GM12878 (cell line): ENCODE data around the gene NFYC. TPM values are rescaled to one million over a fixed set of nuclear protein-coding genes. Genes with fewer than 3 reads are reported as not detected.

Experiments used
- ATAC-seq: fragments of 200-7000 bp; cut with Tn5 transposase; 3 replicates; pipeline ENCODE4 v1.9.1; 2020; ENCODE audit warnings: mild to moderate bottlenecking, moderate library complexity
- BruUV-seq: library from RNA; stranded (reverse); fragments of 400-500 nt; replicated peaks from 2 replicates; lab custom pipeline; 2021; lab: Mats Ljungman, UMichigan
- CTCF ChIA-PET: fragments of 300-600 bp; sonication (Branson Sonifier 250); formaldehyde crosslinking; extraction: SDS; loops from one replicate; lab custom pipeline; 2021; ENCODE audit warnings: inconsistent platforms; lab: Yijun Ruan, JAX
- POLR2A ChIA-PET: fragments of 350-600 bp; formaldehyde crosslinking; extraction: SDS; loops from one replicate; lab custom pipeline; 2021; ENCODE audit warnings: inconsistent platforms; lab: Charles Lee
- RAD21 ChIA-PET: fragments of 300-600 bp; sonication (Branson Sonifier 250); formaldehyde crosslinking; loops from one replicate; lab custom pipeline; 2023; ENCODE audit warnings: antibody characterized with exemption; ENCODE audit not compliant: unreplicated experiment; lab: Charles Lee
- SMC1A ChIA-PET: fragments of 300-600 bp; sonication (Branson Sonifier 250); formaldehyde crosslinking; loops from one replicate; lab custom pipeline; 2023; ENCODE audit not compliant: unreplicated experiment, uncharacterized antibody; lab: Charles Lee
- DNase-seq: peaks from one replicate; pipeline ENCODE4 v3.0.0-alpha.2; 2011; ENCODE audit warnings: low read depth, low spot score
- FAIRE-seq: peaks from 3 replicates; lab custom pipeline; 2011; peaks lifted over from hg19 to GRCh38; lab: Jason Lieb, UNC
- H2AFZ ChIP-seq: 2 replicates; pipeline ENCODE4 v1.6.0; 2011; ENCODE audit warnings: low read depth, low read length, control low read depth; ENCODE audit not compliant: control insufficient read depth
- H3K27ac ChIP-seq: 2 replicates; pipeline ENCODE4 v1.5.1; 2011; ENCODE audit warnings: control low read depth; ENCODE audit not compliant: control insufficient read depth, insufficient read depth
- H3K27me3 ChIP-seq, 2 experiments: replicated peaks in 1 of 2; 2 replicates each; pipeline versions ENCODE4 v1.6.0 to v1.6.1; 2011; ENCODE audit warnings: low read length in 1 of 2; ENCODE audit not compliant: control insufficient read depth in 2 of 2, insufficient read depth in 2 of 2
- H3K36me3 ChIP-seq, 2 experiments: 2 replicates each; pipeline ENCODE4 v1.5.1; 2011; ENCODE audit warnings: low read length in 1 of 2; ENCODE audit not compliant: control insufficient read depth in 2 of 2, insufficient read depth in 2 of 2
- H3K4me1 ChIP-seq: 2 replicates; pipeline ENCODE4 v1.6.1; 2011; ENCODE audit warnings: mild to moderate bottlenecking, low read length, moderate library complexity, mixed read lengths; ENCODE audit not compliant: control insufficient read depth, insufficient read depth
- H3K4me2 ChIP-seq: 2 replicates; pipeline ENCODE4 v1.6.0; 2011; ENCODE audit warnings: control low read depth; ENCODE audit not compliant: control insufficient read depth, insufficient read depth
- H3K4me3 ChIP-seq: fragments of 200-600 bp; sonication (generic); 2 replicates; pipeline ENCODE4 v1.5.1; 2016
- H3K79me2 ChIP-seq: 2 replicates; pipeline ENCODE4 v1.6.0; 2011; ENCODE audit warnings: low read length; ENCODE audit not compliant: control insufficient read depth, insufficient read depth
- H3K9ac ChIP-seq: 2 replicates; pipeline ENCODE4 v1.8.0; 2011; ENCODE audit warnings: low read length, control low read depth, mixed read lengths; ENCODE audit not compliant: control insufficient read depth, insufficient read depth
- H3K9me3 ChIP-seq: replicated peaks from 3 replicates; pipeline ENCODE4 v1.5.1; 2011; ENCODE audit warnings: mild to moderate bottlenecking, low read length; ENCODE audit not compliant: control insufficient read depth, insufficient read depth
- H4K20me1 ChIP-seq: 2 replicates; pipeline ENCODE4 v1.6.0; 2011; ENCODE audit not compliant: control insufficient read depth, insufficient read depth
- GABPA ChIP-seq: IDR thresholded peaks from 2 replicates; pipeline ENCODE4 v1.6.1; 2014; ENCODE audit warnings: antibody characterized with exemption, low read depth, mild to moderate bottlenecking, inconsistent platforms
- IRF3 ChIP-seq: fragments of 450-650 bp; IDR thresholded peaks from 2 replicates; pipeline ENCODE4 v1.6.1; 2014; ENCODE audit warnings: mild to moderate bottlenecking
- MTA2 ChIP-seq: fragments of 450-650 bp; IDR thresholded peaks from 2 replicates; pipeline ENCODE4 v1.6.1; 2016; ENCODE audit warnings: low read depth, mild to moderate bottlenecking, moderate library complexity
- MTA3 ChIP-seq: IDR thresholded peaks from 2 replicates; pipeline ENCODE4 v1.6.1; 2012; ENCODE audit warnings: low read length, inconsistent platforms, borderline replicate concordance
- MYC ChIP-seq: IDR thresholded peaks from 2 replicates; pipeline ENCODE4 v1.6.1; 2011; ENCODE audit warnings: mild to moderate bottlenecking, low read length, moderate library complexity, inconsistent platforms; ENCODE audit not compliant: insufficient read depth, insufficient replicate concordance, insufficient read length, severe bottlenecking
- PAX5 ChIP-seq: IDR thresholded peaks from 2 replicates; pipeline ENCODE4 v1.6.1; 2011; ENCODE audit warnings: low read depth, low read length, borderline replicate concordance
- PML ChIP-seq: IDR thresholded peaks from 2 replicates; pipeline ENCODE4 v1.6.1; 2012; ENCODE audit warnings: low read length, inconsistent platforms
- RBBP5 ChIP-seq: fragments of 200-600 bp; sonication (generic); conservative IDR thresholded peaks from 2 replicates; pipeline ENCODE4 v1.6.1; 2016
- SREBF1 ChIP-seq: IDR thresholded peaks from 2 replicates; pipeline ENCODE4 v1.6.1; 2012; ENCODE audit warnings: mild to moderate bottlenecking, low read length
- TCF12 ChIP-seq: IDR thresholded peaks from 2 replicates; pipeline ENCODE4 v1.6.1; 2011; ENCODE audit warnings: low read depth, mild to moderate bottlenecking, low read length
- ZNF274 ChIP-seq: IDR thresholded peaks from one replicate; pipeline ENCODE4 v1.8.0; 2011; ENCODE audit not compliant: insufficient read length, insufficient read depth
- WGBS: methylation state at CpG from one replicate; pipeline ENCODE4 v1.1.6; 2016; ENCODE audit warnings: low lambda C conversion rate; ENCODE audit not compliant: insufficient replicate concordance, insufficient coverage; ENCODE audit errors: missing lambda C conversion rate; 5-methylcytosine and 5-hydroxymethylcytosine counted together
- in situ Hi-C: fragments of 300-500 bp; cut with MboI; formaldehyde crosslinking; loops from 9 replicates; pipeline ENCODE4 v1.14.3; 2018; ENCODE audit warnings: mixed read lengths
- intact Hi-C: fragments of 100-400 bp; cut with micrococcal nuclease; formaldehyde crosslinking; loops from one replicate; pipeline ENCODE4 v1.14.2; 2022; ENCODE audit not compliant: unreplicated experiment
- polyA plus RNA-seq, 11 experiments: library from polyadenylated mRNA; depleted of rRNA in 4 of 11; unstranded in 6 of 11; stranded (reverse) in 5 of 11; fragments of >200 nt; fragmentation: Nextera tagmentation in 4 of 11; fragmentation: Illumina TruSeq in 1 of 11; extraction: Ambion mirVana in 4 of 11; extraction: Trizol in 1 of 11; gene quantifications; 1 replicate in 1 of 11; 2 replicates in 10 of 11; pipeline versions ENCODE4 v1.2.1 to v1.2.3, GENCODE V29; 2011 to 2016; ENCODE audit warnings: inconsistent platforms in 2 of 11, missing spikeins in 2 of 11, low read depth in 1 of 11
- total RNA-seq, 4 experiments: library from RNA; depleted of rRNA in 3 of 4; stranded (reverse); fragments of >200 nt in 3 of 4; fragmentation: Illumina TruSeq in 1 of 4; extraction: Trizol in 1 of 4; gene quantifications; 2 replicates each; pipeline versions ENCODE4 v1.2.1 to v1.2.3, GENCODE V29; 2013 to 2021
- TF ChIP-seq, protein P1 (sequence below): IDR thresholded peaks from 2 replicates; pipeline ENCODE4 v1.6.1; 2011; ENCODE audit warnings: low read depth, mild to moderate bottlenecking, low read length, moderate library complexity, borderline replicate concordance; ENCODE audit errors: extremely low read depth
- TF ChIP-seq, protein P2 (sequence below): fragments of 450-650 bp; IDR thresholded peaks from 2 replicates; pipeline ENCODE4 v1.6.1; 2017; ENCODE audit warnings: mild to moderate bottlenecking, low read depth, inconsistent platforms; ENCODE audit not compliant: poor library complexity, severe bottlenecking
- TF ChIP-seq, protein P3 (sequence below): fragments of 450-650 bp; formaldehyde crosslinking; IDR thresholded peaks from 2 replicates; pipeline ENCODE4 v1.4.0; 2020; ENCODE audit warnings: mild to moderate bottlenecking, moderate library complexity

NFYC gene
- total and polyA plus RNA-seq, 10 of the 15 experiments (the other 5 are each of a cell fraction or from before 2014, with no cell fraction given): 4.3 to 84.2 (median 58.3) TPM

GRCh38 chr1:40709802-40710278 lies 18.3 kb downstream of the NFYC start:
- ChIA-PET POLR2A (interaction anchor here (0.7 to 12.7 kb wide), 6 partner anchors 9 to 55 kb away, joined by 3 to 244 read pairs (median 6); partner anchors contain the start of gene NFYC), RAD21 (interaction anchor here (0.8 to 6.1 kb wide), 5 partner anchors 8 to 88 kb away, joined by 3 to 89 read pairs (median 10); partner anchors contain the start of gene NFYC)
- TF ChIP-seq, protein P1, sequence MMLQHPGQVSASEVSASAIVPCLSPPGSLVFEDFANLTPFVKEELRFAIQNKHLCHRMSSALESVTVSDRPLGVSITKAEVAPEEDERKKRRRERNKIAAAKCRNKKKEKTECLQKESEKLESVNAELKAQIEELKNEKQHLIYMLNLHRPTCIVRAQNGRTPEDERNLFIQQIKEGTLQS: no peak
- TF ChIP-seq ZNF274: no peak
- TF ChIP-seq SREBF1: no peak
- TF ChIP-seq, protein P2, sequence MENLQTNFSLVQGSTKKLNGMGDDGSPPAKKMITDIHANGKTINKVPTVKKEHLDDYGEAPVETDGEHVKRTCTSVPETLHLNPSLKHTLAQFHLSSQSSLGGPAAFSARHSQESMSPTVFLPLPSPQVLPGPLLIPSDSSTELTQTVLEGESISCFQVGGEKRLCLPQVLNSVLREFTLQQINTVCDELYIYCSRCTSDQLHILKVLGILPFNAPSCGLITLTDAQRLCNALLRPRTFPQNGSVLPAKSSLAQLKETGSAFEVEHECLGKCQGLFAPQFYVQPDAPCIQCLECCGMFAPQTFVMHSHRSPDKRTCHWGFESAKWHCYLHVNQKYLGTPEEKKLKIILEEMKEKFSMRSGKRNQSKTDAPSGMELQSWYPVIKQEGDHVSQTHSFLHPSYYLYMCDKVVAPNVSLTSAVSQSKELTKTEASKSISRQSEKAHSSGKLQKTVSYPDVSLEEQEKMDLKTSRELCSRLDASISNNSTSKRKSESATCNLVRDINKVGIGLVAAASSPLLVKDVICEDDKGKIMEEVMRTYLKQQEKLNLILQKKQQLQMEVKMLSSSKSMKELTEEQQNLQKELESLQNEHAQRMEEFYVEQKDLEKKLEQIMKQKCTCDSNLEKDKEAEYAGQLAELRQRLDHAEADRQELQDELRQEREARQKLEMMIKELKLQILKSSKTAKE: no peak
- no peak for TF ChIP-seq MTA2
- TF ChIP-seq PAX5: no peak
- no peak for TF ChIP-seq MYC
- no peak for TF ChIP-seq PML
- TF ChIP-seq RBBP5: no peak
- TF ChIP-seq, protein P3, sequence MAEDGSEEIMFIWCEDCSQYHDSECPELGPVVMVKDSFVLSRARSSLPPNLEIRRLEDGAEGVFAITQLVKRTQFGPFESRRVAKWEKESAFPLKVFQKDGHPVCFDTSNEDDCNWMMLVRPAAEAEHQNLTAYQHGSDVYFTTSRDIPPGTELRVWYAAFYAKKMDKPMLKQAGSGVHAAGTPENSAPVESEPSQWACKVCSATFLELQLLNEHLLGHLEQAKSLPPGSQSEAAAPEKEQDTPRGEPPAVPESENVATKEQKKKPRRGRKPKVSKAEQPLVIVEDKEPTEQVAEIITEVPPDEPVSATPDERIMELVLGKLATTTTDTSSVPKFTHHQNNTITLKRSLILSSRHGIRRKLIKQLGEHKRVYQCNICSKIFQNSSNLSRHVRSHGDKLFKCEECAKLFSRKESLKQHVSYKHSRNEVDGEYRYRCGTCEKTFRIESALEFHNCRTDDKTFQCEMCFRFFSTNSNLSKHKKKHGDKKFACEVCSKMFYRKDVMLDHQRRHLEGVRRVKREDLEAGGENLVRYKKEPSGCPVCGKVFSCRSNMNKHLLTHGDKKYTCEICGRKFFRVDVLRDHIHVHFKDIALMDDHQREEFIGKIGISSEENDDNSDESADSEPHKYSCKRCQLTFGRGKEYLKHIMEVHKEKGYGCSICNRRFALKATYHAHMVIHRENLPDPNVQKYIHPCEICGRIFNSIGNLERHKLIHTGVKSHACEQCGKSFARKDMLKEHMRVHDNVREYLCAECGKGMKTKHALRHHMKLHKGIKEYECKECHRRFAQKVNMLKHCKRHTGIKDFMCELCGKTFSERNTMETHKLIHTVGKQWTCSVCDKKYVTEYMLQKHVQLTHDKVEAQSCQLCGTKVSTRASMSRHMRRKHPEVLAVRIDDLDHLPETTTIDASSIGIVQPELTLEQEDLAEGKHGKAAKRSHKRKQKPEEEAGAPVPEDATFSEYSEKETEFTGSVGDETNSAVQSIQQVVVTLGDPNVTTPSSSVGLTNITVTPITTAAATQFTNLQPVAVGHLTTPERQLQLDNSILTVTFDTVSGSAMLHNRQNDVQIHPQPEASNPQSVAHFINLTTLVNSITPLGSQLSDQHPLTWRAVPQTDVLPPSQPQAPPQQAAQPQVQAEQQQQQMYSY: no peak
- no peak for TF ChIP-seq GABPA
- no peak for TF ChIP-seq TCF12
- no peak for TF ChIP-seq IRF3
- no peak for TF ChIP-seq MTA3

More at GRCh38 chr1:40709802-40710278, 18.3 kb downstream of the NFYC start:
- Histone ChIP-seq H3K4me1 (peaks cover 20% of the 10 kb centered on the region), H3K27ac (peak overlapping the region; percentile 82), H3K79me2 (peaks cover 91% of the 10 kb centered on the region), H3K4me2 (peak overlapping the region; percentile 56), H3K27me3 (no peaks in the 10 kb centered on the region), H4K20me1 (no peaks in the 10 kb centered on the region), H3K9ac (peak overlapping the region; percentile 65), H3K9me3 (no peaks in the 10 kb centered on the region), H2AFZ (no peak overlapping the region), H3K4me3 (peak overlapping the region; percentile 77), H3K36me3 (peaks cover 0 to 10% of the 10 kb centered on the region in 2 experiments; a peak in 2 of 4 replicates)
- ATAC-seq (no peak), DNase-seq (no peak), FAIRE-seq (no peak)
- no TSS peak for BruUV-seq
- intact Hi-C loops (no loop called here), in situ Hi-C loops (no loop called here)
- 4% methylated on average over 3 of the region's 3 CpGs for WGBS
- SMC1A ChIA-PET: interaction anchor here (0.9 to 6.3 kb wide), 9 partner anchors 9 to 178 kb away, joined by 3 to 115 read pairs (median 4); partner anchors contain the start of gene NFYC
- CTCF ChIA-PET: interaction anchor here (0.9 to 4.2 kb wide), 7 partner anchors 9 to 64 kb away, joined by 3 to 36 read pairs (median 9); partner anchors contain the start of gene NFYC
